Stimulated activated CD8-positive, alpha-beta memory T cell treated with anti-CD3 and anti-CD28 coated beads, Interleukin-7, amount 100 ng/mL, for 24 hours (primary cell): Measurements from ENCODE around the gene DIPK2A.

ENCODE experiments used
- DNase-seq: peaks from one replicate; pipeline ENCODE4 v3.0.0-alpha.2; 2020; ENCODE audit warnings: low read depth

The DIPK2A gene

DNA sequence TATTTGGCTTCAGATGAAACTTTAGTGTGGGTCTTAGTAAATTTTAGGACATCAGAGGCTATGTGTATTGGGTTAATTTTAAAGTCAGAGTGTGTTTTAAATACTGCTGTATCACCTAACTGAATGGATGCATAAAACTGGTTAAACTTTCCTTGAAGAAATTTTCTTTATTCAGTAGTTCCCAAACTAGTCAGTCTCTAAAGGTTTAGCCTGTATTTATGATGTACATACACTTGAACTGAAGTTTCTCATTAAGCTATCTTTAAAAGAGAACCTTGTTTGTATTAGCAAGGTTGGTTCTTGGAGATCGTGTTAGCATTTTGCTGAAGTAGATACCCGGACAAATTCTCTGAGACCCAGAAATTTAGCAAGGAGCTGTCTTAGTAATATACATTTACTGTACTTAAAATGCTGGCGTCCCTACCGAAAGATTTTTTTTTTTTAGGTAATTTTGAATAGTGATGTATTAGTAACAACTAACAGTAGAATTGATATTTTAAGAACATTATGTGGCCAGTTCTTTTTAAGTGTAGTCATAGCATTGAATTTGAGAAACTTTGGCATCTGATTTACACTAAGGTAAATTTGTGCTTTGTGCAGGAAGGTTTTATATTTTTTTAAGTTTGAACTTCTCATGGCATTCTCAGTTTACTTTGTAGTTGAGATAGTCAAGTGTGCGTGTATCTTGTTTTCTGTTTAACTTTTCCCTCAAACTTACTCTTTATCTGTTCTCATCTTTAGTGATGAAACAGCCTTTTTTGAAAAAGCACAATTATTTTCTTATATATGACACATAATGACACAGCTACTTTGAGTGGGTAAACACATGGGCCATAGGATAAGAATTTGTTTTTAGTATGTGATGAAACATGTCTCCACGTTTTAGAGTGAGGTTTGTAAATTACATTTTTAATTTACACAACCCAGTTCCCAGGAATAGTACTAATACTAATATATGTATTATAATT is 2.9 kb downstream of the DIPK2A start:
- DNase-seq = no peak

DNA sequence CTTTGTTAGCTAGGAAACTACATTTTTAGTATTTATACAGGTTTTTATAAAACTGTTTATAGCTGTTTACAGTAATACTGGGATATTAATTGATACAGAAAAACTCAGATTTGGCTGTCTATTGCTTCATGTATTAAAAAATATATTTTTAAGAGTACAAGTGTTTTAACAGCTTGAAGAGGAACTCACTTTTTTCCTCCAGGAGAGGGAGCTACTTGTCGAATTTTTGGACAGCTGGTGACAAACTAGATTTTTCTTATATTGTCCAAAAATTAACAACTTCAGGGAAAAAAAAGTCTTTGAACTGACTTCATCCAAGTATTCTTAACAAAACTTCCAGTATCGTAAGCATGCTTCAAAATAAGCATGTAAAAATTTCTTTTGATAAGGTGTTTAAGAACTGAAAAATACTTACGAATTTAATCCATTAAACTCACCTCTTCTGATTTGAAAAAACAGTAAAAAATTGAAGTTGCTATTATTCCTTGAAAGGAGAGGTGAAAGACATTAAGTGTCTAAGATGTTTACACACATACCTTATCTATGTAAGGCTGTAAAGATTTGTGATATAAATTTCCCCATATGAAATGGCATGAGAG is 4.0 kb downstream of the DIPK2A start:
- no peak for DNase-seq

DNA sequence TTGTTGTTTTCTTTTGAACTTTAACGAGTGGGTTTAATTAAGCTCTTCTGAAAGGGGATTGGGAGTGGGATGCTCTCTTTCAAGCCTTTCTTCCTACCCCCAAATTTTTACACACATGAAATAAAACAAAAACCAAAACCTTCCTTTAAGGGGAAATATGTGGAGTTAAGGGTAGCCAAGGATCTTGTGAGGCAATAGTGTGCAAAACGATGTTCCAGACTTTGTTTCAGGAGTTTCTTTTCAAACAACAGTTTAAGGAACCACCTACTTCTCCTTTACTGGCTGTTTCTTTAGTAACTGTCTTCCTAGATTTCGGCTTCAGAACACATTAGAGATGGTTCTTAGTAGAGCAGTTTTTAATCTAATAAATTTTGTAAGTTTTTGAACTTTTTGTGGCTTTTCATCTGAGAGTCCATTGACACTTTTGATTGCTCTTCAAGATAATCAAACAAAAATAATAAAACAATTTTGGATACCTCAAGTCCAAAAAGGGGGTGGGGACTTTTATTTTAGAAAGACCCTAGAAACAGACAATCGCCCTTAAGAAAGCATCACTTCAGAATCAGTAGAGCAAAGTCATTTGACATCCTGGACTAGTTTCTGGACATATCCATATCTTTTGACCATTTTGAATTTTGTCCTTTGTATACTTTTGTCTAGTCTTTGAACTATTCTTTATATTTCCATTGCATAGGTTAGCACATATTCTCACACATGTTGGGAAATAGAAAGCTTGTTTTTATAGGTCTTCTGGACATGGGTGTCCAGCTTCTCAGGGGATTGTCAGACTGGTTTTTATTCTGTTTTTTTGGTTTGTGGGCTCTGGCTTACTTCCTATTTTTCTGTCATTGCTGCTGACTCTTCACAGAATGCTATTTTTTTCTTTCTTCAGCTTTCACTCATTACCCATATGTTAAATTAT is 6.0 kb downstream of the DIPK2A start:
- DNase-seq = no peak

- no peak for DNase-seq
These were observed 6.6 kb downstream of the DIPK2A start for GRCh38 chr3:143978263-143978631.

GRCh38 chr3:143979041-143979440 is 7.4 kb downstream of the DIPK2A start:
- no peak for DNase-seq

GRCh38 chr3:143979813-143980212 is 8.2 kb downstream of the DIPK2A start:
- no peak for DNase-seq

- DNase-seq = no peak
These were observed 16.7 kb downstream of the DIPK2A start for GRCh38 chr3:143988306-143988705.

DNA sequence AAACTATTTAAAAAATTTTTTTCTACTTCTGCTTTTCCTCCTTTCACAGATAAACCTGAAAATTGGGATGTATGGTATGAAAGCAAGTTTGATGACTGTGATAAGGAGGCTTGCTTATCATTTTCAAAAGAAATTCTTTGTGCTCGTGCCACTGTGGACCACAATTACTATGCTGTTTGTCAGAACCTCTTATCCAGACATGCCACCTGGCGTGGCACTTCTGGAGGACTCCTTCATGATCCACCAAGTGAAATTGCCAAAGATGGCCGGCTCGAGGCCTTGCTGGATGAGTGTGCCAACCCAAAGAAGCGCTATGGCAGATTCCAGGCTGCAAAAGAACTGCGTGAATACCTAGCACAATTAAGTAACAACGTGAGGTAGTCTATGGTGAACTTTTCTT is 17.8 kb downstream of the DIPK2A start:
- DNase-seq = no peak

DNA sequence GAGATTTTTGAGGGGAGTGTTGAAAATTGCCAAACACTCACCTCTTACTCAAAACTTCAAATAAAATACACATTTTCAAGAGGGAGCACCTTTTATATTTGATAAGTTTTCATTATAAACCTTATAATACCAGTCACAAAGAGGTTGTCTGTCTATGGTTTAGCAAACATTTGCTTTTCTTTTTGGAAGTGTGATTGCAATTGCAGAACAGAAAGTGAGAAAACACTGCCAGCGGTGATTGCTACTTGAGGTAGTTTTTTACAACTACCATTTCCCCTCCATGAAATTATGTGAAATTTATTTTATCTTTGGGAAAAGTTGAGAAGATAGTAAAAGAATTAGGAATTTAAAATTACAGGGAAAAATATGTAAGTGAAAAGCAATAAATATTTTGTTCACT is 20.1 kb downstream of the DIPK2A start:
- DNase-seq = no peak

DNA sequence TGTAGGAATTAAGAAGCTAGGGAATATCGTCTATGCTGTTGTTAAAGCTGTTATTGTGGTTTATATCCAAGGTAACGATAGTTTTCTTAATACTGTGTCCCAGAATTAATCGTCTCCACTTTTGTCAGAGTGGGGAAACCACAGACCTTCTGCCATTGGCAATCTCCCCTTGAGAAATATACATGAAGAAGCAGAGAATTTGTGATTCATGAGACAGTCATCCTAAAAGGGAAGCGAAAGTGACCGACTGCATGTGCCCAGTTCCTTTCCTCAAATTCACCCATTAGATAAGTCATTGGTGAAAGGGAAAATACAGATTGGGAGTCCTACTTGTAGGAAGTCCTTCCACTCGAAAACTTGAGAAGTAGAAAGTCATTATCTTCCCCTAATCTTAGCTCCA is 26.6 kb downstream of the DIPK2A start:
- DNase-seq = no peak

DNA sequence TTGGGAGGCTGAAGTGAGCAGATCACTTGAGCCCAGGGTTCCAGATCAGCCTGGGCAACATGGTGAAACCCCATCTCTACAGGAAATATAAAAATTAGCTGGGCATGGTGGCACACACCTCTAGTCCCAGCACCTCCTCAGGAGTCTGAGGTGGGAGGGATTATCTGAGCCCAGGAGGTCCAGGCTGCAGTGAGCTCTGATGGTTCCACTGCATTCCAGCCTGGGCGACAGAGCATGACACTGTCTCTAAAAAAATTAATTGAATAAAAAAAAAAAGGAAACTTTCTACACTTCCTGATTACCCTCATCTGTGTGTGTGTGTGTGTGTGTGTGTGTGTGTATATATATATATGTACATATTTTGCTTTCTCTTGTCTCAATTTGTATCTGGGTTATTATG is 31.4 kb downstream of the DIPK2A start:
- no peak for DNase-seq

DNA sequence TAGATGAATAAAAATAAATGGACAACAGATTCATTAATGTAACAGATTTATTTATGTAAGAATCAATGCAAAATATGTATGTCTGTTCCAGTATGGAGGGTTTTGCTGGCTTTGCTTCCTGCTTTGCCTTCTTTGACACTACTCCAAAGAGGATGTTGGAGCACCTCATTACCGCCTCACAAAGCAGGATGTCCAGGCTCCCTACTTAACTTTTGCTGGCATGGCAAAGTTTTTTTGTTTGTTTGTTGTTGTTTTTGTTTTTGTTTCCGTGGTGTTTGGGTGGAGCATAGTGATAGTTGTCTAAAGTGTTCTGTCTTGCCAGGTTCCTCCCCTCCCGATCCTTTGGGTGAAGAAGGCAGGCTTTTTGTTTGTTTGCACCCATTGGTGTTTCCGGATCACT is 38.7 kb downstream of the DIPK2A start:
- no peak for DNase-seq

DNA sequence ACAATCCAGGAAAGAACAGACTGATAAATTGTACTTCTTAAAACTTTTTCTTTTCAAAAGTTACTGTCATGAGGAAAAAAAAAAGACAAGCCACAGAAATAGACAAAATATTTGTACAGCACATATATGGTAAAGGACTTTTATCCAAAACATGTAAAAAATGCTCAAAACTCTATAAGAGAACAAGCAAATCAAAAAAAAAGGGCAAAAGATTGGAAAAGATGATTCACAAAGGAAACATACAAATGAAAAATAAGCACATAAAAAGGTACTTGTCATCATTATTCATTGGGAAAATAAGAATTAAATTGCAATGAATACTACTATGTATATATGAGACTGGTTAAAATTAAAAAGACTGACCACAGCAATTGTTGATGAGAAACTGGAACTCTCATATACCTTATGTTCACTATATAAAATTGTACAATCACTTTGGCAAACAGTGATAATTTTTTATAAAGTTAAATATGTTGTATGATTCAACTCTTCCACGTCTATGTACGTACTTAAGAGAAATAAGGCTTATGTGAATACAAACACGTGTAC is 39.7 kb downstream of the DIPK2A start:
- DNase-seq = no peak

GRCh38 chr3:144015133-144015532 is 43.5 kb downstream of the DIPK2A start:
- DNase-seq = no peak

GRCh38 chr3:144018776-144019175 is 47.2 kb downstream of the DIPK2A start:
- no peak for DNase-seq
